GM18517 (cell line): ENCODE measurements around the gene KCNH2.

Experiments
- ATAC-seq: cut with Tn5 transposase; IDR thresholded peaks from one replicate; pipeline ENCODE4 v1.9.1; 2021; ENCODE audit warnings: mild to moderate bottlenecking, moderate library complexity; ENCODE audit not compliant: unreplicated experiment

The KCNH2 gene

GRCh38 chr7:150962553-150963399 is 15.3 kb downstream of the KCNH2 start:
- peak; percentile 84 for ATAC-seq

DNA sequence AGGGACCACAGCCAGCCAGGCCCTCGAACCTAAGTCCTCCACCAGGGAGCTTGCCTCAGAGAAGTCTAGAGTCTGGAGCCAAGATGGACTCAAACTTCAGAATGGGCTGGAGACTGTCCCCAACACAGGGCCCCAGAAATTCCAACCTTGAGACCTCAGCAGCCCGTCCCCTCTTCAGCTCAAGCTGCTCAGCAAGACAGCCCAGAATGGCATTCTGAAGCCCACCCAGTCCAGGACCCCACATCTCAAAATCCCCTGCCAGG is 15.9 kb downstream of the KCNH2 start:
- ATAC-seq: no peak

DNA sequence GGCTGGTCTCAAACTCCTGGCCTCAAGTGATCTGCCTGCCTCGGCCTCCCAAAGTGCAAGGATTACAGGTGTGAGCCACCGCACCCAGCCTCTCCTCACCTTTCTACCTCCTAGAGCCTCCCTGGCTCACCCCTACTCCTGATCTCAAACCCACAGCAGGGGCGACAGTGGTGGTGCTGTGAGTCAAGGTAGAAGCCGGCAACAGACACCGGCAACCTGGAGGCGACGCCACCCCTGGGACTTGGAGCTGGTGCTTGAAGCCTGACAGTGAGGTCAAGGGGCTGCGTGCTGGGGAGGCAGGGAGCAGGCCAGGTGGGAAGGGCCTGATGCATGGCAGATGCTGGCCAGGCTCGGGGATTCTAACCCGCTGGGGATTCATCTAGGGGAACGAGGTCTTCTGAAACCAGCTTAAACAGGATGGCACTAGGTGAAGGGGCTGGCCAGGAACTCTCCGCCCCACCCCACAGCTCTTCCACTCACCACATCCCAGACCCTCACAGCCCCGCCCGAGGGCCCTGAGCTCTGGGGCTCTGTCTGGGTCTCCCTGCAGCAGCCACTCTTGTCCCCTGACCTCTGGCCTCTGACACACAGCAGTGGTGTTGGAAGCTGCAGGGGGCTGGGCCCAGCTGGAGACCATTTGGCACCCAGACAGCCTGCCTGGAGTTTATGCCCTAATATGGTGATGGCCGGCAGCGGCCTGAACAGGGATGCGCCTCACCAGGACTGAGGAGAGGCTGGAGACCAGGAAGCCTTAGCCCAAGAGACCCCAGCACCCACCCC is 16.4 kb downstream of the KCNH2 start:
- ATAC-seq: no peak

DNA sequence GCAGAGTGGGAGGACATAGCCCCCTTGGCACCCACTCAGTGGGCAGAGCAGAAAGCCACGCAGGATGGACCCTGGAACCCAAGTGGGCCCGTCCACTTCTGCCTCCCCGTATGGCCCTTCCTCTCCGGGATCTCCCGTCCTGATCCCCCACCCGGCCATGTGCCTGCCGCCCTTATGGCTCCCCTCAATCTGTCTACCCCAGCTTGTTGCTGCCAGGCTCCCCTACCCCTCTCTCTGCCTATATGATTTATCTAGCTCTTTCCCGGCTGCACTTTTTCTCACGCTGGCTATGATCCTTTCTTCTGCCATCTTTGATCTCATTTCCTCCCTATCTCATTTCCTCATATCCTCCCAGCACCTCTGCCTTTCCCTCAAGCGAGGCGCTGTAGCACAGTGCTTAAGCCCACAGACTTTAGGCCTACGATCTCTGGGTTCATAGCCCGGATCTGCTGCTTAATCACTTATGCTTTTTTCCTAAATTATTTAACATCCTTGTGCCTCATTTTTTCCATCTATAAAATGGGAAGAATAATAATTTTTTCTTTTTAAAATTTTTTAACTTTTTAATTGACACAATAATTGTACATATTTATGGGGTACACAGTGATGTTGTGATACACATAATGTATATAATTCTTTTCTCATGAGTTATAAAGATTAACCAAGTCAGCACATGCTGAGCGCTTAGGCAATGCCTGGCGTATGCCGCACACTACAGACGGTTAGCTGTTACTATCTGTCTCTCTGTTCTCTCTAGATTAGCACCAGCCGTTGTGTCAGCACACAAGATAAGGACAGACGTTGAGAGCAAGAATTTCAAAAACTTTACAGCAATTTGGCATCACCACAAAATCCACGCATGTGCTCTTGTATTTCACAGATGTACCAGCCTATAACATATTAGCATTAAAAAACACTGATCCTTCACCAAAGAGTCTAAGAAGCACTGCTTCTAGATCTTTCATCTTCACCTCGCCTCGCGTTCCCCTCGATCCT is 18.1 kb downstream of the KCNH2 start:
- ATAC-seq: no peak

GRCh38 chr7:150959081-150959480 is 19.0 kb downstream of the KCNH2 start:
- ATAC-seq: no peak

DNA sequence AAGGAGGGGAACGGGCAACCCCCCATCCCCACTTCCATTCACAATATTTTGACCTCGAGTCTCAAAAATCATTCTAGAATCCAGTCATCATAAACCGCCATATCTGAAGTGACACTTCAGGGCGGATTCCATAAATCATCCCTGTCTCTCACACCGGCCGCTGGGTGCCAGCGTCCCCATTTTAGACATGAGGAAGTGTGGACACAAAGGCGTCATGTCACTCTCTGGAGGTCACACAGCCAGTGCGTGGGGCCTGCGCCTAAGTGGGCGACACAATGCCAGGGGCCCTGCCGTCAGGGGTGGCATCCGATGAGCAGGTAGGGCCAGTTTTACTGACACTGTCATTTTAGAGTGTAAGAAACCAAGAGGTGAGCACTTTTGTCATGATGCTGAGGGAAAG is 19.5 kb downstream of the KCNH2 start:
- ATAC-seq: no peak

- no peak for ATAC-seq
These were observed 20.0 kb downstream of the KCNH2 start for GRCh38 chr7:150958062-150958552.

GRCh38 chr7:150957133-150958020 is 20.7 kb downstream of the KCNH2 start:
- ATAC-seq: no peak

- no peak for ATAC-seq
These were observed 21.6 kb downstream of the KCNH2 start for GRCh38 chr7:150956395-150957132.

DNA sequence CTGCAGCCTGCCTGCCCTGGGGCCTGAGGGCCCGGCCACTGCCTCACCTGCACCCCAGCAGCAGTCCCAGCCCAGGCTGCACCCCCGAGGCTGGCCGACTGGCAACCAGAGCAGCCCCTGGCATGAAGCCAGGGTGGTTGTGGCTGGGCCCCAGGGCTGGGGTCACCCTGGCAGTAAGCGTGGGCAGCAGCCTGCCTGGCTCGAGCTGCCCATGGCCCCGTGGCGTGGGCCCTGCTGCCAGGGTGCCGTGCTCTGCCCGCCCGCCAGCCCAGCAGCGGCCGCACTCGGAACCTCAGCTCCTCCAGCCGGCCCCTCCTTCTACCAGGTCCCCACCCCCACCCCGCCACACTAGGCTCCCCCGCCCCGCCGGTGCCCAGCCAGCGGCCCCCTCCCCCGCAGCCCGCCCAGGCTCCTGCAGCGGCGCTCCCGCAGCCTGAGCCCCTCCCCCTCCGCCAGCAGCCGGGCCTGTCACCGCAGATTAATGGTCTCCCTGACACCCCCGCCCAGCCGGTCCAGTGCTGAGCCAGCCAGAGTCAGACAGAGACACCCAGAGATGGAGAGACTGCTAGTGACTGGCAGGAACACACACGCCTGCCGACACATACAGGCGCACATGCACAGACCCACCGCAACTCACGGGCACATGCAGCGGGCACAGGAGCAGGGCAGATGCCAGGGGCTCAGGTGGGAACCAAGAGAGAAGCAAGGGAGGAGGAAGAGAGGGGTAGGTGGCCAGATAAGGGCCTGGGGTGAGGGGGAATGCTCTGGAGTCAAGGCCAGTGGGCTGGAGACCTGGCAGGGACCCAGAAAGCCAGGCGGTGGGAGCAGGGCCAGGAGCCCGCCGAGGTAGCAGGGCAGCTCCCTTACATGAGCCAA is 22.4 kb downstream of the KCNH2 start:
- ATAC-seq: no peak

GRCh38 chr7:150954986-150955518 is 23.1 kb downstream of the KCNH2 start:
- no peak for ATAC-seq

DNA sequence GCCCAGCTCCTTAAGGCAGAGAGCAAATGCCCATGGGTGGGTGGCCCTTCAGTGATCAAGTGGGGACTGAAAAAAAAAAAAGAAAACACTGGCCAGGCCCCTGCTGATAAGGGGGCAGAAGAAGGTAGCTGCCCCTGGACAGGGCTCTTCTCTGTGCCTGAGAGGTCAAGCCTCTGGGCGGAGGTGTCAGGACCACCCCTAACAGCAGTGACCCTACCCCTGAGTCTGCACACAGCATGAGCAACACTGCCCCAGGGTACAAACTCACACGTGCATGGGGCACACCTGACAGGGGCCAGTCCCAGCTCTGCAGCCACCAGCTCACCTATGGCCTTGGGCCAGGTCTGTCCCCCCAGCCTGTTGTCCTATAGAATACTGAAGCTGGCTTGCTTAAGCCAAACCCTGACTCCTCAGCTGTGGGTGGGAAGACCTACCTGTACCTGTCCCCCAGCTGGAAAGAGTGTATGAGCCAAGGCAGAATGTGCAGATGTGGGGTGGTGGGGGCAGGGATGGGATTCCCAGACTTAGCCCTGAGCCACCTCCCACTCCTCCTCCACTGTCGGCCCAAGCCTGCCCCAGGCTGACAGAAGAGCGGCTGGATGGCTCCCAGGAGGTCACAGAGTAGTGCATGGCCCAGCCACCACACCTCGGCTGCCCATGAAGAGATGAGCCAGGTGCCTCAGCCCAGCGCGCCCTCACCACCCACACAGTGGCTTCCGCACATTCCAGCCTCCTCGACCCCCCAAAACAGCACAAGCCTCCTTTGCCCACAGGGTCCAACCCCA is 23.7 kb downstream of the KCNH2 start:
- no peak for ATAC-seq

DNA sequence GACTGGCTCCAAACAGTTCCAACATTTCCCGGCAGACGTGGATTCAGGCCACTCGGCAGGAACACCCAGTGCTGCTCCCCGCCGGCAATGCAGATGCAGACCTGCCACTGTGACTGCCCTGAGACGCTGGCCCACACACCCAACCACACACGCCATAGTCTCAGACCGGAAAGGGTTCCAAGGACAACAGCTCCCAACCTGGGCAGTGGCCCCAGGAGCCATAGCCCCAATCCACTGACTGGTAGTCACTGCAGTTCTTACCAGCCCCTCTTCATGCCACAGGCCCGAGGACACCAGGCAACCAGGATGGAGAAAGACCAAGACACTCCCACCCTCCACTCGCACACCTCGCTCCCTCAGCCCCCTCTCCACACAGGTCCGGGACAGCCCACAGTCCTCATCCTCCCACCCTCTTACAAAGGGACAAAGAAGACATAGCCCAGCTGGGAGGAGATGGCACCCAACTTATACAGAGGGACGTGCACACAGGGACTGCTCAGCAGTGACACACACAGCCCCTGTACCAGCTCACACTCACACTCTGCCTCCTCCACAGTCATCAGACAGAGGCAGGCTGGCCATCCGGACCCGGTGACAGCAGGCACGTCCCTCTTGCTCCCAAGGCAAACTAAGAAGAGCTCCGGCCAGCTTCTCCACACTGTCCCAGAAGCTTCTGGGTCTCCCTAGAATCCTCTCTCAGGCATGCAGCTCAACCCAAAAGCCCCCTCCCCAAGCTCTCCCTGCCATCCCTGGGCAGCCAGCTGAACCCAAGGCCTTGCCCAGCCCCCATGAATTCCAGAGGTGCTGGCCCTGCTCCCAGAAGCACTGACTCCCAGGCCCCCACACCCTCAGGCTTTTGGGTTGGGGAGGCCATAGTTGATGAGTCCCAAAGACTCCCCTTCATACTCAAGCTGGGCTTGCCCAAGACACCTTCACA is 24.8 kb downstream of the KCNH2 start:
- no peak for ATAC-seq

GRCh38 chr7:150952331-150953050 is 25.6 kb downstream of the KCNH2 start:
- no peak for ATAC-seq

DNA sequence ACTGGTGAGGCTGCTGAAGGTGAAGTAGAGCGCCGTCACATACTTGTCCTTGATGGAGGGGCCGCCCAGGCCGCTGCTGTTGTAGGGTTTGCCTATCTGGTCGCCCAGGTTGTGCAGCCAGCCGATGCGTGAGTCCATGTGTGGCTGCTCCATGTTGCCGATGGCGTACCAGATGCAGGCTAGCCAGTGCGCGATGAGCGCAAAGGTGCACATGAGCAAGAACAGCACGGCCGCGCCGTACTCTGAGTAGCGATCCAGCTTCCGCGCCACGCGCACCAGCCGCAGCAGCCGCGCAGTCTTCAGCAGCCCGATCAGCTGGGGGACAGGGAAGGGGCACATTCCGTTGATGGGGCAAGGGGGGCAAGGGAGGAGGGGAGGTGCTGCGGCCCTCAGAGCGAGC is 26.6 kb downstream of the KCNH2 start:
- no peak for ATAC-seq

DNA sequence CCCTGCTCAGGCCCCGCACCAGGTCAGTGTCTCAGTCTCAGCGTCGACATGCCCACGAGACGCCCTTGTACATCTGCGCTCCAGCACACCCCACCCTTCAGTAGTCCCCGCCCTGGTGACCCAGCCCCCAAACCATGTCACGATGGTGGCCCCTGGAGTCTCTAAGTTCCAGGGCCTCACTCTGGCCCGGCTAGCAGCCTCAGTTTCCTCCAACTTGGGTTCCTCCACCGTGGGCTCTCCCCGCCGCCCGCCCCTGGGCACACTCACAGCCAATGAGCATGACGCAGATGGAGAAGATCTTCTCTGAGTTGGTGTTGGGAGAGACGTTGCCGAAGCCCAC is 27.0 kb downstream of the KCNH2 start:
- no peak for ATAC-seq
